ENCODE data around the gene PDRG1.

GRCh38 chr20:31934491-31934890 lies 17.4 kb downstream of the PDRG1 start:
- TF ChIP-seq SUZ12 (IDR thresholded peaks at IDR 0.05; ENCODE audit: extremely low read depth, insufficient read depth, insufficient read length) (no peak), ZNF274 (IDR thresholded peaks at IDR 0.05; ENCODE audit: low read depth, low read length) (no peak)

Data from NT2/D1 (cell line).